Keratinocyte (primary cell): ENCODE measurements around the gene CFAP299.

Experiments
- EZH2 ChIP-seq: IDR thresholded peaks from one replicate; pipeline ENCODE4 v1.6.1; 2012; ENCODE audit warnings: inconsistent platforms, mild to moderate bottlenecking, low read length, moderate library complexity
- TF ChIP-seq, protein P1 (sequence below), 3 experiments: IDR thresholded peaks in 1 of 3; conservative IDR thresholded peaks in 1 of 3; optimal IDR thresholded peaks in 1 of 3; 2 replicates in 2 of 3; 3 replicates in 1 of 3; pipeline versions ENCODE3 to v1.5.1; 2011; ENCODE audit warnings: low read length in 3 of 3, mild to moderate bottlenecking in 3 of 3, moderate library complexity in 2 of 3, control low read depth in 1 of 3, inconsistent platforms in 1 of 3; ENCODE audit not compliant: insufficient read depth in 2 of 3; ENCODE audit errors: extremely low read depth in 1 of 3

DNA sequence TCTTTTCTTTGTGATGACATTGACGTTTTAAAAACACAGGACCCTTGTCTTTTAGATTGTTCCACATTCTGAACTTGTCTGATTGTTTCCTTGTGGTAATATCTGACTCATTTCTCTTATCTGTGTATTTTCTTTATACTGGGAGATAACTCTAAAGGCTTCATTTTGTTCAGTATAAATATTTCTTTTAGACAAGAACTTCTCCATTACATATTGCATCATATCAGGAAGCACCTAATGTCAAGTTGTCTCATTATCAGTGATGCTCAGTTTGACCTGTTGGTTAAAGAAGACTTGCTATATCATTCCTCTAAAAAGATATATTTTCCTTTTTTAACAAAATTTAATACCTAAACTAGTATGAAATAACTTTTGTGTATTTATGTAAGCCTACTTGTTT is 542.7 kb downstream of the CFAP299 start:
- TF ChIP-seq, protein P1, sequence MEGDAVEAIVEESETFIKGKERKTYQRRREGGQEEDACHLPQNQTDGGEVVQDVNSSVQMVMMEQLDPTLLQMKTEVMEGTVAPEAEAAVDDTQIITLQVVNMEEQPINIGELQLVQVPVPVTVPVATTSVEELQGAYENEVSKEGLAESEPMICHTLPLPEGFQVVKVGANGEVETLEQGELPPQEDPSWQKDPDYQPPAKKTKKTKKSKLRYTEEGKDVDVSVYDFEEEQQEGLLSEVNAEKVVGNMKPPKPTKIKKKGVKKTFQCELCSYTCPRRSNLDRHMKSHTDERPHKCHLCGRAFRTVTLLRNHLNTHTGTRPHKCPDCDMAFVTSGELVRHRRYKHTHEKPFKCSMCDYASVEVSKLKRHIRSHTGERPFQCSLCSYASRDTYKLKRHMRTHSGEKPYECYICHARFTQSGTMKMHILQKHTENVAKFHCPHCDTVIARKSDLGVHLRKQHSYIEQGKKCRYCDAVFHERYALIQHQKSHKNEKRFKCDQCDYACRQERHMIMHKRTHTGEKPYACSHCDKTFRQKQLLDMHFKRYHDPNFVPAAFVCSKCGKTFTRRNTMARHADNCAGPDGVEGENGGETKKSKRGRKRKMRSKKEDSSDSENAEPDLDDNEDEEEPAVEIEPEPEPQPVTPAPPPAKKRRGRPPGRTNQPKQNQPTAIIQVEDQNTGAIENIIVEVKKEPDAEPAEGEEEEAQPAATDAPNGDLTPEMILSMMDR (optimal IDR thresholded peaks at IDR 0.05 in 1 of 3, IDR thresholded peaks at IDR 0.05 in 1 of 3, conservative IDR thresholded peaks at IDR 0.05 in 1 of 3; ENCODE audit: extremely low read depth in 1 of 3, insufficient read depth in 2 of 3, low read length in 3 of 3), result no peak
- no peak for TF ChIP-seq EZH2
